ENCODE measurements around the gene NEDD8. TPM values are rescaled to one million over a fixed set of nuclear protein-coding genes. Genes with fewer than 3 reads are reported as not detected.

The NEDD8 gene
- total and polyA plus RNA-seq, 8 donors = 162 to 219 (median 200) TPM

DNA sequence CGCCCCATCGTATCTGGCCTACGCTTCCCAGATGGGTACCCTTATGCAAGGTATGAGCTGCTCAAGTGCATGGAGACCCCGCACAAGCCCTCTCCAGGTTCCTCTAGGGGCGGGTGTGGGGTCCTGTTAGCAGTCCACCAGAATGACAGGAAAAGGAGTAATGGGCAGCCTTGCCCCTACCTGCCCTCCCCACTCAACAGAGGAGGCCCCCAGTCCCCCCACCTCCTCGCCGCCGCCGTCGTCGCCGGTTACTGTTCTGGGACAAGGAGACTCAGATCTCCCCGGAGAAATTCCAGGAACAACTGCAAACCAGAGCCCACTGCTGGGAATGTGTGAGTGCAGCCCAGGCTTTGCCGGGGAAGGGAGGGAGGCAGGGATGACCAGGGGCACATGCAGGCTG lies 54.3 kb downstream of the NEDD8 start:
- Histone ChIP-seq H3K27me3 (no peaks in the 10 kb centered on the region), H3K36me3 (peaks cover 0 to 100% of the 10 kb centered on the region in 2 donors)
- TF ChIP-seq, protein P1, sequence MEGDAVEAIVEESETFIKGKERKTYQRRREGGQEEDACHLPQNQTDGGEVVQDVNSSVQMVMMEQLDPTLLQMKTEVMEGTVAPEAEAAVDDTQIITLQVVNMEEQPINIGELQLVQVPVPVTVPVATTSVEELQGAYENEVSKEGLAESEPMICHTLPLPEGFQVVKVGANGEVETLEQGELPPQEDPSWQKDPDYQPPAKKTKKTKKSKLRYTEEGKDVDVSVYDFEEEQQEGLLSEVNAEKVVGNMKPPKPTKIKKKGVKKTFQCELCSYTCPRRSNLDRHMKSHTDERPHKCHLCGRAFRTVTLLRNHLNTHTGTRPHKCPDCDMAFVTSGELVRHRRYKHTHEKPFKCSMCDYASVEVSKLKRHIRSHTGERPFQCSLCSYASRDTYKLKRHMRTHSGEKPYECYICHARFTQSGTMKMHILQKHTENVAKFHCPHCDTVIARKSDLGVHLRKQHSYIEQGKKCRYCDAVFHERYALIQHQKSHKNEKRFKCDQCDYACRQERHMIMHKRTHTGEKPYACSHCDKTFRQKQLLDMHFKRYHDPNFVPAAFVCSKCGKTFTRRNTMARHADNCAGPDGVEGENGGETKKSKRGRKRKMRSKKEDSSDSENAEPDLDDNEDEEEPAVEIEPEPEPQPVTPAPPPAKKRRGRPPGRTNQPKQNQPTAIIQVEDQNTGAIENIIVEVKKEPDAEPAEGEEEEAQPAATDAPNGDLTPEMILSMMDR (IDR thresholded peaks at IDR 0.05) = no peak

GRCh38 chr14:24177041-24177825 lies 54.9 kb downstream of the NEDD8 start:
- H3K9me3 ChIP-seq = no peaks in the 10 kb centered on the region
- no peak overlapping the region for H3K4me3 ChIP-seq
- ATAC-seq (no peak), DNase-seq (no peak)
- no peaks in the 10 kb centered on the region for H3K4me1 ChIP-seq
- H3K36me3 ChIP-seq = peaks cover 0 to 100% of the 10 kb centered on the region in 2 donors
- TF ChIP-seq, protein P1 (IDR thresholded peaks at IDR 0.05) = no peak
- H3K27me3 ChIP-seq = no peaks in the 10 kb centered on the region
- no peak overlapping the region for H3K27ac ChIP-seq
- intact Hi-C loops (cut with DNase I) = no loop called here

More for the DNA sequence above, 54.3 kb downstream of the NEDD8 start:
- intact Hi-C loops (cut with DNase I) = no loop called here
- ATAC-seq = no peak
- Histone ChIP-seq H3K4me3 (no peak overlapping the region), H3K4me1 (no peaks in the 10 kb centered on the region), H3K27ac (no peak overlapping the region), H3K9me3 (no peaks in the 10 kb centered on the region)
- DNase-seq = no peak

DNA sequence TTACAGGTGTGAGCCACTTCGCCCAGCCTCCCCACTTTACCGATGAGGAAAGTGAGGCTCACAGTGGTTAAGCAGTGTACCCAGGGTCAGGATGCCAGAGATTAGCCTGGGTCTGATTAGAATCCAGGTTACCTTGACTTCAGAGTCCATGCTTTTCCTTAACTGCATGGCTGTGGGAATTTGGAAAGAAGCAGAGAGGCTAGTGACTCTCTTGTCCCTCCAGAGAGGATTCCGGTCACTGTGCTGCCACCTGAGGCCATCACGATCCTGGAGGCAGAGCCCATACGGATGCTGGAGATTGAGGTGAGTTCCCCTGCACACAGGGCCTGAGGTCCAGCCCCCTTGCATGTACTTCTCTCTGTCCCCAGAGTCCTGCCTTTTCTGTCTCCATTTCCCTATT lies 55.6 kb downstream of the NEDD8 start:
- Histone ChIP-seq H3K36me3 (peaks cover 0 to 96% of the 10 kb centered on the region in 2 donors), H3K9me3 (no peaks in the 10 kb centered on the region), H3K27ac (no peak overlapping the region), H3K4me3 (no peak overlapping the region), H3K4me1 (peaks cover 0 to 6% of the 10 kb centered on the region in 2 donors), H3K27me3 (no peaks in the 10 kb centered on the region)
- TF ChIP-seq, protein P1 (IDR thresholded peaks at IDR 0.05) = no peak
- intact Hi-C loops (cut with DNase I) = no loop called here
- DNase-seq (no peak), ATAC-seq (no peak)

DNA sequence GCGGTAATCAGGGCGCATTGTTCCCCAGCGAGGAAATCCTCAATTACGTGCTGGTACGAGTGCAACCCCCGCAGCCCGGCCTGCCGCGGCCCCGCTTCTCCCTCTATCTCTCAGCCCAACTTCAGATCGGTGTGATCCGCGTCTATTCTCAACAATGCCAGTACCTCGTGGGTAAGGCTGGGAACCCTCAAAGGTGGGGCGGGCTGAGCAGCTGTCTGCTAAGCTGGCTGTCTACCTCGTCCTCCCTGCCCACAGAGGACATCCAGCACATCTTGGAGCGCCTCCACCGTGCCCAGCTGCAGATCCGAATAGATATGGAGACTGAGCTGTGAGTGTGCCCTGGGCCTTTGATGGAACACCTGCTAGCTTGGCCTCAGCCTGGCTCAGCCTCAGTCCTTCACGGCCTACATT lies 59.3 kb downstream of the NEDD8 start:
- H3K4me3 ChIP-seq = peak overlapping the region; percentile 16 to 34
- intact Hi-C loops (cut with DNase I) = no loop called here
- ATAC-seq = no peak
- no peak overlapping the region for H3K27ac ChIP-seq
- peak in 1 of 4 donors; percentile 73 for DNase-seq
- no peaks in the 10 kb centered on the region for H3K9me3 ChIP-seq
- no peaks in the 10 kb centered on the region for H3K27me3 ChIP-seq
- peaks cover 0 to 87% of the 10 kb centered on the region in 2 donors for H3K36me3 ChIP-seq
- TF ChIP-seq, protein P1 (IDR thresholded peaks at IDR 0.05) = no peak
- peaks cover 0 to 20% of the 10 kb centered on the region in 2 donors for H3K4me1 ChIP-seq

GRCh38 chr14:24172261-24172860 lies 59.8 kb downstream of the NEDD8 start:
- H3K27me3 ChIP-seq = no peaks in the 10 kb centered on the region
- DNase-seq = peak in 1 of 4 donors; percentile 78
- no peaks in the 10 kb centered on the region for H3K9me3 ChIP-seq
- intact Hi-C loops (cut with DNase I) = no loop called here
- H3K4me1 ChIP-seq = peaks cover 0 to 23% of the 10 kb centered on the region in 2 donors
- peaks cover 0 to 87% of the 10 kb centered on the region in 2 donors for H3K36me3 ChIP-seq
- TF ChIP-seq, protein P1 (IDR thresholded peaks at IDR 0.05) = no peak
- ATAC-seq = peak; percentile 14
- peak overlapping the region; percentile 16 to 34 for H3K4me3 ChIP-seq
- no peak overlapping the region for H3K27ac ChIP-seq
